GM18502 (cell line): Measurements from ENCODE around the gene MDH2.
"Not testable (repeated sequence)": the region's sequence is repeated elsewhere in the genome, so short reads cannot be mapped to it uniquely, and the experiment has no call there.

Source experiments
- ATAC-seq: cut with Tn5 transposase; IDR thresholded peaks from one replicate; pipeline ENCODE4 v1.9.1; 2021; ENCODE audit warnings: mild to moderate bottlenecking; ENCODE audit not compliant: unreplicated experiment, poor library complexity

MDH2 gene

GRCh38 chr7:76047811-76048667, at the start of gene MDH2, which contains the start of gene STYXL1:
MDH2 (plus strand) TSS chr7:76048106; CDS start chr7:76048161, 55 bp downstream.
STYXL1 (minus strand) TSS chr7:76048000; CDS start chr7:76030523, 17,477 bp downstream.
- peak; percentile 95 for ATAC-seq

- no peak for ATAC-seq
These were observed 47.3 kb upstream of the MDH2 start for GRCh38 chr7:76000566-76000965.

- no peak for ATAC-seq
These were observed 45.8 kb upstream of the MDH2 start for GRCh38 chr7:76002139-76002538.

GRCh38 chr7:76002822-76003221, 45.1 kb upstream of the MDH2 start:
- no peak for ATAC-seq

GRCh38 chr7:76003351-76003750, 44.6 kb upstream of the MDH2 start:
- no peak for ATAC-seq

- ATAC-seq = not testable (repeated sequence)
These were observed 42.9 kb upstream of the MDH2 start for GRCh38 chr7:76005004-76005403.

GRCh38 chr7:76008156-76008687, 39.7 kb upstream of the MDH2 start:
- no peak for ATAC-seq

GRCh38 chr7:76009672-76010600, 38.0 kb upstream of the MDH2 start:
- ATAC-seq = no peak

GRCh38 chr7:76011442-76011861, 36.5 kb upstream of the MDH2 start:
- no peak for ATAC-seq

GRCh38 chr7:76016191-76016947, 31.5 kb upstream of the MDH2 start:
- ATAC-seq = no peak

- ATAC-seq = not testable (repeated sequence)
These were observed 29.4 kb upstream of the MDH2 start for GRCh38 chr7:76018520-76018919.

GRCh38 chr7:76020031-76020714, 27.7 kb upstream of the MDH2 start:
- ATAC-seq = no peak

- no peak for ATAC-seq
These were observed 25.7 kb upstream of the MDH2 start for GRCh38 chr7:76022026-76022780.

GRCh38 chr7:76023002-76023401, 24.9 kb upstream of the MDH2 start:
- ATAC-seq = no peak

- ATAC-seq = not testable (repeated sequence)
These were observed 18.2 kb upstream of the MDH2 start for GRCh38 chr7:76029682-76030081.

GRCh38 chr7:76031964-76032363, 15.9 kb upstream of the MDH2 start:
- no peak for ATAC-seq

GRCh38 chr7:76037310-76037709, 10.6 kb upstream of the MDH2 start:
- ATAC-seq = no peak

GRCh38 chr7:76040126-76040525, 7.8 kb upstream of the MDH2 start:
- no peak for ATAC-seq
